ENCODE measurements around the gene HOGA1.

DNA sequence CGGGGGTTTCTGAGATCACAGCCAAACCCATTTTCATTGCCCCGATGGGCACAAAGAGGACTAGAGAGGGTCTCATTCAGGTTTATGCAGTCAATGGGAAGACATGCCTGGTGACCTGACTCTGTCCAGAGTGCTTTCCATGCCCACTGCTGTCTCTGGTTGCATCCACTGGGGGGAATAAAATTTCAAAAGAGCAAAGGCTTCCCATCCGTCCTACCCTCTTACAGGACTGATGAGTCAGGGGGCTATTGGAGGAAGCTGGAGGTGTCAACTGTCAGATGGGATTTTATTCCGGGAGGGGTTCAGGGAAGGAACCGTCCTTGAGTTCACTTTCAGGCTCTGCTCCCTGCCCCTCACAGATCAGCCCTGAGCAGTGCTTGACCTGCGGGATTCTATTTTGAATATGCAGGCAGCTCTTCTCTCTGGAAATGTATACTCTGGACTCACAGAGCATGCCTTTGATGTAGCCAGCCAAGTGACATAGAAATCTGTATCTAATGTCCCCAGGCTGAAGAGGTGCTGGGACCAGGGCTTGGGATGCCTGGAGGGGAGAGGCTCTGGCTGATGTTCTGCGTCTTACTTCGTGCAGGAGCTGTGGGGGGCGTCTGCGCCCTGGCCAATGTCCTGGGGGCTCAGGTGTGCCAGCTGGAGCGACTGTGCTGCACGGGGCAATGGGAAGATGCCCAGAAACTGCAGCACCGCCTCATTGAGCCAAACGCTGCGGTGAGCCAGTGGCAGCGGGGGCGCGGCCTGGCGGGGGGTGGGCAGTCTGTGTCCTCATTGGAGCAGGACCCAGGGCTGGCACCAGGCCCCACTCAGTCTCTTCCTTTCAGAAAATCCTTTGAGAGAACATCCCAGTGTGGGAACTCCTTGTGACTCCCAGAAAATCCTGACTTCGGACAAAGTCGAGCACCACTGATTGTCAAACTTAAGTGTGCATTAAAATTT is 17.4 kb downstream of the HOGA1 start:
- TF ChIP-seq, protein P1, sequence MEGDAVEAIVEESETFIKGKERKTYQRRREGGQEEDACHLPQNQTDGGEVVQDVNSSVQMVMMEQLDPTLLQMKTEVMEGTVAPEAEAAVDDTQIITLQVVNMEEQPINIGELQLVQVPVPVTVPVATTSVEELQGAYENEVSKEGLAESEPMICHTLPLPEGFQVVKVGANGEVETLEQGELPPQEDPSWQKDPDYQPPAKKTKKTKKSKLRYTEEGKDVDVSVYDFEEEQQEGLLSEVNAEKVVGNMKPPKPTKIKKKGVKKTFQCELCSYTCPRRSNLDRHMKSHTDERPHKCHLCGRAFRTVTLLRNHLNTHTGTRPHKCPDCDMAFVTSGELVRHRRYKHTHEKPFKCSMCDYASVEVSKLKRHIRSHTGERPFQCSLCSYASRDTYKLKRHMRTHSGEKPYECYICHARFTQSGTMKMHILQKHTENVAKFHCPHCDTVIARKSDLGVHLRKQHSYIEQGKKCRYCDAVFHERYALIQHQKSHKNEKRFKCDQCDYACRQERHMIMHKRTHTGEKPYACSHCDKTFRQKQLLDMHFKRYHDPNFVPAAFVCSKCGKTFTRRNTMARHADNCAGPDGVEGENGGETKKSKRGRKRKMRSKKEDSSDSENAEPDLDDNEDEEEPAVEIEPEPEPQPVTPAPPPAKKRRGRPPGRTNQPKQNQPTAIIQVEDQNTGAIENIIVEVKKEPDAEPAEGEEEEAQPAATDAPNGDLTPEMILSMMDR (IDR thresholded peaks at IDR 0.05) = no peak
- no peak for TF ChIP-seq POLR2A (IDR thresholded peaks at IDR 0.05)
